ENCODE measurements around the gene TTI1. TPM values are rescaled to one million over a fixed set of nuclear protein-coding genes. Genes with fewer than 3 reads are reported as not detected.
A peak's percentile ranks its signal among the peaks of the same experiment; 100 is the strongest.

The TTI1 gene
- total RNA-seq, 1 donor from 2014 or later = 43.1 TPM

DNA sequence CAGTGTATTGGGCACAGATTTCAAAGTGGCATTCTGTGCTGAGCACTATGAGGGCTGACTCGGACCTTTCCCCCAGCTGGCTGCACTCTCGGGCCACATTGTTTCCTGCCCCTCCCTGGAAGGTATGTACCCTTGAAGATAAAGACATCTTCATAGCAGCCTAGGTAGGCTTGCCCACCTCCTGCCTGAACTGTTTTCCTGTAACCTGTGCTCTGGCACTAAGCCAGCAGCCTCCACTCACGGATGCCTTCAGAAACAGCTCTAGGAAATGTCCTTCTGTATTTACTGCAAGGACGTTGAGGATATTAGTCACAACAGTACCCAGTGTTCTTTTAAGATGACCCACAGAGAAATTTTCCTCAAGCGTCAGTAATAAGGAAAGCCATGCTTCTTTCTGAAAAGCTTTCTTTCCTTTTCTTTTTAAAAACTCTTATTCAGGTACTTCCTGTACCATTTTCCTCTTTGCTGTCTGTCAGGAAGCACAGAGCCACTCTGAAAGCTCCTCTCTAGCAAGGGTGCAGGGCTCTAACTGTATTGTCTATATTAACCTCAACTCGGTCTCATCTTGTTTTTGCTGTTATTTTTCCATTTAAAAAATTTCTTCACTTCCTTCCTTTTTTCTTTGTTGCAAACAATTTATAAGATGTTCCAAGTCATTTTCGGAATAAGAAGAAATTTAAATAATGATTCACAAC, 43.5 kb downstream of the TTI1 start:
- peak overlapping the region; percentile 83 for H3K27ac Mint-ChIP-seq
- peaks cover 25% of the 10 kb centered on the region for H3K36me3 Mint-ChIP-seq (ENCODE audit: low read depth)

DNA sequence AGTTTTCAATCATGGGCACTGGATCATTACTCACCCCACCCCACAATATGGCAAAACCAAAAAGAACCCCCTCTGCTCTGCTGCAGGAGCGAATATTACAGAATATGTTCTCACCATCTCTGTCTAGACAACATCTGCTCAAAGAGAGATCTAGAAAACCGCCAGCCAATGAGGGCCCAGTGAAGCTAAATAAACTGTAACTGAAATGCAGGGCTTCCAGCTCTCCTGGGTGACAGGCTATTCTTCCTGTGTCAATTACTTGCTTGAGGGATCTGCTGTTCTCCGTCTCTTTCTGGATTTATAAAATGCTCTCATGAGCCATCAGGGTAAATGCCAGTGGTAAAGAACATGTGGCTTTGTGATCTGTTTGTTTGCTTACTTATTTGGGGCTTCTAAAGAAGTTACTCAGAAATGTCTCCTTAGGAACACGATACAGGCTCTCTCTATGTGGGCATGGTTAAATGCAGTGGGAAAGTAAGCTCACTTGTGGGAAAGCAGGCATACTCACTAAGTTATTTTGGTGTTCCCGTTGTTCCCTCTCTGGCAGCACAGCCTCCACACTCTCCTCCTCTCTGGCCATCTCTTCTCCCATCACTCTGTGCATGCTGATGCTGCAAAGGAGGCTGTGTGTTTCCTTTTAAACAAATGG, 44.8 kb downstream of the TTI1 start:
- H3K36me3 Mint-ChIP-seq (ENCODE audit: low read depth) = peaks cover 19% of the 10 kb centered on the region
- intact Hi-C loops (cut with micrococcal nuclease) = no loop called here
- no peaks in the 10 kb centered on the region for H3K9me3 Mint-ChIP-seq
- DNase-seq (ENCODE audit: low spot score) = no peak
- H3K4me3 Mint-ChIP-seq = no peak overlapping the region
- peak overlapping the region; percentile 11 for H3K27ac Mint-ChIP-seq
- H3K27me3 Mint-ChIP-seq (ENCODE audit: insufficient read depth) = no peaks in the 10 kb centered on the region
- H3K4me1 Mint-ChIP-seq (ENCODE audit: low read depth) = peaks cover 25% of the 10 kb centered on the region

More for the DNA sequence above, 43.5 kb downstream of the TTI1 start:
- Mint-ChIP-seq H3K4me3 (no peak overlapping the region), H3K4me1 (ENCODE audit: low read depth) (peaks cover 25% of the 10 kb centered on the region), H3K27me3 (ENCODE audit: insufficient read depth) (no peaks in the 10 kb centered on the region), H3K9me3 (no peaks in the 10 kb centered on the region)
- no peak for DNase-seq (ENCODE audit: low spot score)
- intact Hi-C loops (cut with micrococcal nuclease) = loop anchor here (2.0 to 10.0 kb wide), 6 partner anchors 43 to 372 kb away; partner anchors contain the start of genes CTNNBL1, RPRD1B, TTI1 and VSTM2L

DNA sequence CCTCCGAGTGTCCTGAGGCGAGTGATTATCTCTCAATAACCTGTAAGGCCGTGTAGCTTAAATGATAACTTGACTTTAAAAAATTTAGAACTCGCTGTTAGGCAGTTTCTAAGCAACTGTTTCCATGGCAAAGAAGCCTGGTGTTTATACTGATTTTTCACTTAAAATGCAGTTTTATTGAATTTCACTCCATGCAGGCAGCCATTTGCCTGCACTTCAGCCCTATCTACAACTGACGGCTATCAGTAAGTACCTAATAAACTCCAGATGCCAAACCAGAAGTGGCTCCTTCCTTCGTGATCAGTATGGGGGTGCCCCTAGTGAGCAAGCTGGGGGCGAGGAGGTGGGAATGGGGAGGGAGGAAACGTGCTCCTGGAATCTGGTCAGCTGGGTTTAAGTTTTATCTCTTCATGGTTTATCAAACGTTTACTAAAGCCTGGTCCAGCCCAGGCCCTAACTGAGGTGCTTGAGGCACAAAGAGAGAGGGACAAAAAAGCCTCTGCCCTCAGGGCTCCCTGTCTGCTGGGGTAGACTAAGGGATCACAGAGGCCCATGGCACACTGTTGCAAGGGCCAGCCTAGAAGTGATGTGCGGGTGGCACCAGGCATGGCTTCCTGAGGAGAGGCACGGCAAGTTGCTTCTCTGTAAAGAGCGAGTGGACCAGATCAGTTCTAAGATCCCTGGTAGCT, 45.5 kb downstream of the TTI1 start:
- H3K27ac Mint-ChIP-seq = no peak overlapping the region
- intact Hi-C loops (cut with micrococcal nuclease) = no loop called here
- no peak for DNase-seq (ENCODE audit: low spot score)
- no peak overlapping the region for H3K4me3 Mint-ChIP-seq
- peaks cover 25% of the 10 kb centered on the region for H3K4me1 Mint-ChIP-seq (ENCODE audit: low read depth)
- no peaks in the 10 kb centered on the region for H3K9me3 Mint-ChIP-seq
- H3K36me3 Mint-ChIP-seq (ENCODE audit: low read depth) = peaks cover 20% of the 10 kb centered on the region
- no peaks in the 10 kb centered on the region for H3K27me3 Mint-ChIP-seq (ENCODE audit: insufficient read depth)

DNA sequence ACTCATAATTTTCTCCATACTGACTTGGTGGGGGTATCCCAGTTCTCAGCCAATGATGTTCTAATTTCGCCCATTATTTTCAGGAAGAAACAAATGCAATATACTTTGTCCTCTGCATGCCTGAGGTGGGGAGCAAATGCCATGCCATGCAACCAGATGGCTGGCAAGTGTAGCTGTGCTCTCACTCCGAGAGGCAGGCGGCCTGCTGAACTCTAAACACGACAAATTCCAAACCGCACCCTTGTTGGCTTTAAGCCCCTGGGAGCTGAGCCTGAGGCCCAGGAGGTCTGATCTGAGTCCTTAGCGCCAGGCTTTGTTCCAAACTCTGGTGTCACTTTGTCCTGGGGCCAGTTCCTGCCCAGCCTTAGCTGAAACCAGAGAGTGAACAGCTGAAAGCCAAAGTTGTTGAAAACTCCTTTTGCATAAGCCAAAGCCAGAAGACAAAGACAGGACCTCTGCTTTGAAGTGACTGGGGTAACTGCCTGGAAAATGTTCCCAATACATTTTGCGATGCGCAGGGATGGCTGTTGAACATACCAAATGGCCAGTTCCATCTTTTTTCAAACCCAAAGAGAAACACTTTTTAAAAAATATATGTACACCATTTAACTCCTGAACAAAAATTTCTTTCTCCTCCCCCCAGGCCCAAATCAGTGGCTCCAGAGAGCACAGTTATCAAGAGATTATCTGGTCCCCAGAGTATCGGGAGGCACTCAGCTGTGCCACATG, 46.2 kb downstream of the TTI1 start:
- no peak for DNase-seq (ENCODE audit: low spot score)
- Mint-ChIP-seq H3K4me1 (ENCODE audit: low read depth) (peaks cover 25% of the 10 kb centered on the region), H3K36me3 (ENCODE audit: low read depth) (peaks cover 23% of the 10 kb centered on the region), H3K27me3 (ENCODE audit: insufficient read depth) (no peaks in the 10 kb centered on the region), H3K4me3 (no peak overlapping the region), H3K27ac (no peak overlapping the region), H3K9me3 (no peaks in the 10 kb centered on the region)
- intact Hi-C loops (cut with micrococcal nuclease) = no loop called here

DNA sequence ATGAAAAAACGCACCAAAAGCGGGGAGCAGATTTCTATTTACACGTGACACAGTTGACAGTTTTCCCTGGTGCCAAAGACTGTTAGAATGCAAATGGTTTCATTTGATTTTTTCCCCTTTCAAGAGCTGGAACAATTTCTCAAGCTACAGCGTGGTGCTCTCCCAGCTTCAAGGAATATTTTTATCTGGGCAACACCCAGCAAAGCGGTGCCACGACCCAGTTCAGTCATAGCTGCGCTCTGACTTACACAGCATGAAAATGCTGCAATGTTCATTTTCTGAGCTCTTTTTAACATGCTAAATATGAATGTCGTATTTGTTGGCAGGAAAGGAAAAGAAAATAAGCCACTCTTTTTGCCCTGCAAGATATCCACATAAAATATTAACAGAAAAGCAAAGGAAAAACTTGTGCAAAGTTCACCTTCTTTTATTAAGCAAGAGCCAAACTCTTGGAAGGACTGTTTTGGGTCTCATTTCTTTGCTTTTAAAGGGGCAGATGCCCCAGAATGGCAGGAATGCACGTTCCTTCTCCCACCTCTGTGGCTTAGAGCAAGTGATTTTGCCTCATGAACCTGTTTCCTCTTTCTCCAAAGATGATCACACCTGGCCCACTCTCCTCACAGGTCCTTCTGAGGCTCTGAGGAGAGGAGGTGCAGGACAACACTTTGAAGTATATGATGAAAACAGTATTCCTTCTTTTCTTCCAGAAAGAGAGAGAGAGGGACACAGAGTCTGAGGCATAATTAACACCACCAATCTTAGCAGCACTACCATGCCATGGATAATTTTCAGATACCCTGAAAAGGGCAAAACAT, 47.0 kb downstream of the TTI1 start:
- Mint-ChIP-seq H3K4me3 (no peak overlapping the region), H3K36me3 (ENCODE audit: low read depth) (peaks cover 29% of the 10 kb centered on the region), H3K27me3 (ENCODE audit: insufficient read depth) (no peaks in the 10 kb centered on the region)

DNA sequence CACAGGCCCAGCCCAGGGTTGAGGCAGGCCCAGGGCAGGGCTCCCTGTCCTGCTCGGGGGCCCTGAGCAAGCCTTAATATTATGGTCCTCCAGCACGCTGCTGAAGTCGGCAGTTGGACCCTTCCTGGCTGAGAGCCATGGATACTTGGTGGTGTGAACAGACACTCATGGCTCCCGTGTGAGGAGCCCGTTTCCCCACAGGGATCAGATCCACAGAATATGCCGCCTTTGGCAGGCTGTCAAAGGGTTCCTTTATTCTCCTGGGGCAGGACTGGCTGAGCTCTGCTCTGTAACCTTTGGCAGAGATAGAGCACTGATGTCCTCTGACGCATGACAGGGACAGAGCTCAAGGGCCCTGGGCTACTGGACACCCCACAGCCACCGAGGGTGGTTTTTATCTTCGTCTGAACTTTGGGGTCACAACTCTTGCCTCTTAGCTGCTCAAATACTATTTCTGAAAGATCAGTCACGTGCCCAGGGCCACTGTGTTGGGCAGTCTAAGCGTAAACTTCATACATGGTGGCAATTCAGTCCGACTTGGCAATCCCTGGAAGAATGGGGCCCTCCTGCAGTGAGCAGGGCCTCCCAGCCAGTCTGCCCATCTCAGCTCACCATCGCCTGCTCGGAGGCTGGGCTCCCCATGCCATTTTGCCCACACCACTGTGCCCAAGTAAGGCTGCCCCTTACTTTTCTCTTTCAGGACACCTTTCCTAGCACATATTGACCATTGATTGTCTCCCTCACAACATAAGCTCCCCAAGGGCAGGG, 49.1 kb downstream of the TTI1 start:
- DNase-seq (ENCODE audit: low spot score) = no peak
- H3K4me1 Mint-ChIP-seq (ENCODE audit: low read depth) = no peaks in the 10 kb centered on the region
- no peak overlapping the region for H3K27ac Mint-ChIP-seq
- no peaks in the 10 kb centered on the region for H3K27me3 Mint-ChIP-seq (ENCODE audit: insufficient read depth)
- intact Hi-C loops (cut with micrococcal nuclease) = no loop called here
- no peaks in the 10 kb centered on the region for H3K9me3 Mint-ChIP-seq
- no peak overlapping the region for H3K4me3 Mint-ChIP-seq
- H3K36me3 Mint-ChIP-seq (ENCODE audit: low read depth) = peaks cover 27% of the 10 kb centered on the region

More for the DNA sequence above, 47.0 kb downstream of the TTI1 start:
- Mint-ChIP-seq H3K4me1 (ENCODE audit: low read depth) (peaks cover 18% of the 10 kb centered on the region), H3K9me3 (no peaks in the 10 kb centered on the region), H3K27ac (no peak overlapping the region)
- no peak for DNase-seq (ENCODE audit: low spot score)
- intact Hi-C loops (cut with micrococcal nuclease) = no loop called here

DNA sequence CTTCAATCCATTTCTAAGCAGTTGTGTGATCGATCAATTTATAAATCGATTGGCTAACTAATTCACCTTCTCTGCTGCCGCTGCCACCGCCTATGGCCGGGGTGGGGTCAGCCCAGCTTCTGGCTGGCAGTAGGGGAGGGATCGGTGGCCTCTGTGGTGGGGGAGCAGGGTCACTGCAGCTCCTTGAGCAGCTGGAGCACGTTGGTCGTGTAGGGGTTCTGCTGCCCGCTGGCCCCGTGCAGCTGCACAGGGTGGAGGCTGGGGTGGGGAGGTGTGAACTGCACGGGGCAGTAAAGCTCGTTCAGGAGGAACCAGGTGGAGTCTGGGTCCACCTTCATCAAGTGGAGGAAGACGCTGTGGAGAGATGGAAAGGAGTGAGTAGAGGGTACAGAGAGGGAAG, 50.0 kb downstream of the TTI1 start:
- Mint-ChIP-seq H3K36me3 (ENCODE audit: low read depth) (peaks cover 21% of the 10 kb centered on the region), H3K9me3 (no peaks in the 10 kb centered on the region), H3K27me3 (ENCODE audit: insufficient read depth) (no peaks in the 10 kb centered on the region), H3K27ac (no peak overlapping the region), H3K4me1 (ENCODE audit: low read depth) (no peaks in the 10 kb centered on the region), H3K4me3 (no peak overlapping the region)
- DNase-seq (ENCODE audit: low spot score) = no peak
- intact Hi-C loops (cut with micrococcal nuclease) = no loop called here

DNA sequence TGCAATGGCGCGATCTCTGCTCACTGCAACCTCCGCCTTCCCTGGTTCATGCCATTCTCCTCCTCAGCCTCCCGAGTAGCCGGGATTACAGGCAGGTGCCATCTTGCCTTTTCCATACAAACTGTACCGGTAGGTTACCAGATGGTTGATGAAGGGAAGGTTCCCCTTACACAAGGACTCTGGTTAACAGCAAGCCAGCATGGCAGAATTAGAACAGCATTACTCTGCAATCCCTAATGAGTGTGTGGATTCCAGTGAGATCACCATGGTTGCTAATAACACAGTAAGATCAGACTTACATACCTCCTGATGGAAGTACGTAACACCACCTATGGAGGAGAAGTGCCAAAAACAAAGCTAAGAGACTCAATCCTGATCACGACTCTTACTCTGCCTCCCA, 51.7 kb downstream of the TTI1 start:
- H3K4me3 Mint-ChIP-seq = no peak overlapping the region
- no peak for DNase-seq (ENCODE audit: low spot score)
- no peaks in the 10 kb centered on the region for H3K27me3 Mint-ChIP-seq (ENCODE audit: insufficient read depth)
- H3K4me1 Mint-ChIP-seq (ENCODE audit: low read depth) = peaks cover 5% of the 10 kb centered on the region
- no peaks in the 10 kb centered on the region for H3K9me3 Mint-ChIP-seq
- no peak overlapping the region for H3K27ac Mint-ChIP-seq
- H3K36me3 Mint-ChIP-seq (ENCODE audit: low read depth) = peaks cover 16% of the 10 kb centered on the region
- intact Hi-C loops (cut with micrococcal nuclease) = no loop called here

DNA sequence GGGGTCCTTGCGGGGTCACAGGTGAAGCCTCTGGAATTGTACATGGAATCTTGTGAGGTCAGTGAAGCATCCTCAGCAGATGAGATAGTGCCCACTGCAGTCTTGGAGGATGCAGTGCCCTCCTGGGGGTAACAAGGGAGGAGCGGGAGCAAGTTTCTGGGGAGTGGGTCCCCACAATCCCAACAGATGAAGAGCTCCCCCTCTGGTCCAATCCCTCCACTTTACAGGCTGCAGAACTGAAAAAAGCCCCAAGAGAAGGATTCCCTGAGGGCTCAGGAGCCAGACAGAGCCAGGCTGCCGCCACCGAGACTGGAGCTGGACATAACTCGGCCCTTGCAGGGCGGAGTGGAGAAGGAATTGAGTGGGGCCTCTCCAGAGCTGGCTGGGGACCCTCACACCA, 52.4 kb downstream of the TTI1 start:
- DNase-seq (ENCODE audit: low spot score) = no peak
- Mint-ChIP-seq H3K36me3 (ENCODE audit: low read depth) (peaks cover 16% of the 10 kb centered on the region), H3K4me3 (no peak overlapping the region), H3K27ac (no peak overlapping the region), H3K27me3 (ENCODE audit: insufficient read depth) (no peaks in the 10 kb centered on the region), H3K4me1 (ENCODE audit: low read depth) (peaks cover 5% of the 10 kb centered on the region), H3K9me3 (no peaks in the 10 kb centered on the region)
- intact Hi-C loops (cut with micrococcal nuclease) = no loop called here

DNA sequence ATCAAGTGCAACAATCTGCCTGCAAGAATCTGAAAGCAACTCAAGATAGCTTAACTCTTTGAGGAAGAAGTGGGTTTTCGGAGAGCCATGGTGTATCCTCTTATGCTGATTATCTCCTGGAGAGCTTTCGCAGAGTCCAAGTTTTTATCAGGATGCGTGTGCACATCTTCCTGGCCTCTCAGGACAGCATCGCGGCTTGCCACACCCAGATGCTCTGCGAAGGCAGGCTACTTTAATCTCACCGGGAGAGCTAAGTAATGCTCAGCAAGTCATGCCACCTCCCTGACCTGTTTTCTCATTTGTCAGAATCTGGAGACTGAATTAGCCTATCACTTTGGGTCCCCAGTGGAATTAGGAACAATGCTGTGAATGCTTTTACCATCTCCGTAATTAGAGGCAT, 52.9 kb downstream of the TTI1 start:
- Mint-ChIP-seq H3K27ac (no peak overlapping the region), H3K36me3 (ENCODE audit: low read depth) (peaks cover 16% of the 10 kb centered on the region), H3K9me3 (no peaks in the 10 kb centered on the region), H3K27me3 (ENCODE audit: insufficient read depth) (no peaks in the 10 kb centered on the region), H3K4me3 (no peak overlapping the region), H3K4me1 (ENCODE audit: low read depth) (peaks cover 5% of the 10 kb centered on the region)
- intact Hi-C loops (cut with micrococcal nuclease) = no loop called here
- DNase-seq (ENCODE audit: low spot score) = no peak

DNA sequence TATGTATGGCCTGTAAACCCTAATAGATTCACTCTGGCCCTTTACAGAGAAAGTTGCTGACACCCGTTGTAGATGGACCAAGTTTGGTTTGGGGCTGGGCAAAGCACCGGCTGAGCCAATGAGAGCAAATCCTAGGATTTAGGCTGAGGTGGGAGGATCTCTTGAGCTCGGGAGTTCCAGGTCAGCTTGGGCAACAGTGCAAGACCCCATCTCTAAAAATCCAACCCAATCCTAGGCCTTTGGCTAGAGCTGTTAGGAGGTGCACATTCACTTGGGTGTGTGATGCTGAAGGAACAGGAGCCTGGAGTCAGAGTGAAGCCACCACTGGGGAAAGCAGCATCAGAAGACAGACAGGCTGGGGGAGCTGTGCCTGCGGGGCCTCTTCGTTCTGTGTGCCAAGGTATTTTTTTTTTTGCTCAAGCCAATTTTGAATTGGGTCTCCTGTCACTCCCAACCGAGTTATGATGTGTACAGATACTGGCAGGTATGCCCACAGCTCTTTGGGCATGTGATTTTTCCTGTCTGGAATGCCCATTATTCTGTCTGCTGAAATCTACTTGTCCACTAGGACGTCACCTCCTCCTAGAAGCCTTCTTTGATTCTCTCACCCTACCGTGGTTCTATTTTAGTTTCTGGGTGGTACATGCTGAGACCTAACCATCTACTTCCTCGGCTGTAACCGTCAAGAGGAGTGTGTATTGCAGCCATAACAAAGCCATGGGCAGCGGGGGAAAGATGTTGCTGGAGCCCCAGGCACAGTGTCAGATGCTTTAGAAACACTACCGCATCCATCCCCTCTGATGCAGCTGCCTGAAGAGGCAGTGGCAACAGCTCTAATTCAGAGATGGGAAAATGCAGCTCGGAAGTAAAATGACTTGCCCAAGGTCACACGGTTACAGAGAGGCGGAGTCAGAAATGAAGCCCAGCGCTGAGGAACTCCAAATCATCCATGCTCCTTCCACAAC, 54.0 kb downstream of the TTI1 start:
- H3K9me3 Mint-ChIP-seq = no peaks in the 10 kb centered on the region
- peaks cover 5% of the 10 kb centered on the region for H3K4me1 Mint-ChIP-seq (ENCODE audit: low read depth)
- H3K36me3 Mint-ChIP-seq (ENCODE audit: low read depth) = peaks cover 13% of the 10 kb centered on the region
- H3K4me3 Mint-ChIP-seq = no peak overlapping the region
- DNase-seq (ENCODE audit: low spot score) = no peak
- intact Hi-C loops (cut with micrococcal nuclease) = no loop called here
- H3K27ac Mint-ChIP-seq = no peak overlapping the region
- no peaks in the 10 kb centered on the region for H3K27me3 Mint-ChIP-seq (ENCODE audit: insufficient read depth)

Measured in activated T-helper 1 cell treated with anti-CD3 and anti-CD28 coated beads, Interleukin-12 subunit alpha, Interleukin-12 subunit beta, Interleukin-2, Interleukin-4 antibody, amounts not matched to agents 30 ng/mL and 10 ng/mL and 1 ng/mL, durations not matched to agents 14 hours and 24 hours and 36 hours (primary cell).